Ascending aorta (tissue), 2 donors: ENCODE data around the gene BLOC1S4. TPM values are rescaled to one million over a fixed set of nuclear protein-coding genes. Genes with fewer than 3 reads are reported as not detected.

Experiments used
- DNase-seq, 2 donors: peaks; one replicate each; pipeline ENCODE4 v3.0.0-alpha.2; 2019; ENCODE audit warnings: low spot score in 2 of 2
- H3K27ac ChIP-seq, 2 donors: fragments of 200-600 bp; sonication (generic); one replicate each; pipeline ENCODE4 v1.5.1; 2016 to 2017; ENCODE audit warnings: mild to moderate bottlenecking in 1 of 2
- H3K27me3 ChIP-seq: fragments of 200-600 bp; sonication (generic); one replicate; pipeline ENCODE4 v1.5.1; 2017
- H3K36me3 ChIP-seq, 2 donors: fragments of 200-600 bp; sonication (generic); one replicate each; pipeline ENCODE4 v1.5.1; 2016
- H3K4me1 ChIP-seq, 2 donors: fragments of 200-600 bp; sonication (generic); one replicate each; pipeline ENCODE4 v1.5.1; 2016 to 2017; ENCODE audit warnings: mild to moderate bottlenecking in 1 of 2
- H3K4me3 ChIP-seq, 2 donors: fragments of 200-600 bp; sonication (generic); one replicate each; pipeline ENCODE4 v1.5.1; 2016 to 2017; ENCODE audit warnings: mild to moderate bottlenecking in 1 of 2
- H3K9me3 ChIP-seq, 2 donors: fragments of 200-600 bp; sonication (generic); one replicate each; pipeline ENCODE4 v1.5.1; 2016
- intact Hi-C: fragments of 100-400 bp; cut with DNase I; formaldehyde crosslinking; loops from one replicate; pipeline ENCODE4 v1.15.1; 2023
- total RNA-seq: library from RNA; depleted of rRNA; stranded (reverse); fragments of >200 nt; gene quantifications from one replicate; pipeline ENCODE4 v1.1.0, GENCODE V29; 2016
- TF ChIP-seq, protein P1 (sequence below), 3 experiments: fragments of 200-600 bp in 2 of 3; fragments of 450-650 bp in 1 of 3; sonication (generic) in 2 of 3; IDR thresholded peaks; one replicate each; pipeline ENCODE4 v1.5.1; 2016 to 2019; ENCODE audit warnings: antibody characterized with exemption in 3 of 3, mild to moderate bottlenecking in 1 of 3, moderate library complexity in 1 of 3

The BLOC1S4 gene
- total RNA-seq, 1 donor from 2014 or later, result 37.5 TPM

DNA sequence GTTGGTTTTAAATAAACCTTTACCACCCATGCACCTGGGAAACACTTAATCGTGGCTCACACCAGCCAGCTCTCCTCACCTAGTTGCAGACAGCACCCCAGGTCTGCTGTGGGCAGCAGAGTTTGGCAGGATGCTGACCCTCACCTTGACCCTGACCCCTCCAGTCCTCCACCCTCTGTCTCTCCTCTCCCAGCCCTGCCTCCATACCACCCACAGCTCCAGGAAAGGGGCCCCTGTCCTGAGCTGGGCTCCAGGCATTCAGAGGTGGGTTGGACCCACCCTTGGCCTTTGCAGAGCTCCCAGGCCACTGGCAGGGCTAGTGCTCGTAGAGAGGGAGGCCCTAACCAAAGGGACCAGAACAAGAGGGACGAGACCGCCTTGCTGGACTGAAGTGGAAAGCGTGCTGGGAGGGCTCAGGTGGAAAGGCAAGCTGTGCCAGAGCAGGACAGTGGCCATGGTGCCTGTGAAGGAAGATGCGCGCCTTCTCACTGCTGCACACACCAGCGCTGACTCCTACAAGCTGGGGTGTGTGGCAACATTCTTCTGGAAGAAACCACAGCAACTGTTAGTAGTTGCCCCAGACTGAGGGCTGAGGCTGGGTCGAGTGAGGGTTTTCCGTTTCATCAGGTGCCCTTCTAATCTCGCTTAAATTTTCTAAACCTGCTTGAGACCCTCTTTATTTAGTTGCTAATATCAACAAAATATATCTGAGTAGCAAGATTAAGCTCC lies 32.9 kb upstream of the BLOC1S4 start:
- Histone ChIP-seq H3K4me1 (no peaks in the 10 kb centered on the region), H3K27ac (no peak overlapping the region), H3K36me3 (peaks cover 0 to 8% of the 10 kb centered on the region in 2 donors), H3K4me3 (no peak overlapping the region), H3K9me3 (no peaks in the 10 kb centered on the region), H3K27me3 (no peaks in the 10 kb centered on the region)
- no peak for DNase-seq
- intact Hi-C loops, result no loop called here
- TF ChIP-seq, protein P1, sequence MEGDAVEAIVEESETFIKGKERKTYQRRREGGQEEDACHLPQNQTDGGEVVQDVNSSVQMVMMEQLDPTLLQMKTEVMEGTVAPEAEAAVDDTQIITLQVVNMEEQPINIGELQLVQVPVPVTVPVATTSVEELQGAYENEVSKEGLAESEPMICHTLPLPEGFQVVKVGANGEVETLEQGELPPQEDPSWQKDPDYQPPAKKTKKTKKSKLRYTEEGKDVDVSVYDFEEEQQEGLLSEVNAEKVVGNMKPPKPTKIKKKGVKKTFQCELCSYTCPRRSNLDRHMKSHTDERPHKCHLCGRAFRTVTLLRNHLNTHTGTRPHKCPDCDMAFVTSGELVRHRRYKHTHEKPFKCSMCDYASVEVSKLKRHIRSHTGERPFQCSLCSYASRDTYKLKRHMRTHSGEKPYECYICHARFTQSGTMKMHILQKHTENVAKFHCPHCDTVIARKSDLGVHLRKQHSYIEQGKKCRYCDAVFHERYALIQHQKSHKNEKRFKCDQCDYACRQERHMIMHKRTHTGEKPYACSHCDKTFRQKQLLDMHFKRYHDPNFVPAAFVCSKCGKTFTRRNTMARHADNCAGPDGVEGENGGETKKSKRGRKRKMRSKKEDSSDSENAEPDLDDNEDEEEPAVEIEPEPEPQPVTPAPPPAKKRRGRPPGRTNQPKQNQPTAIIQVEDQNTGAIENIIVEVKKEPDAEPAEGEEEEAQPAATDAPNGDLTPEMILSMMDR (IDR thresholded peaks at IDR 0.05), result no peak

DNA sequence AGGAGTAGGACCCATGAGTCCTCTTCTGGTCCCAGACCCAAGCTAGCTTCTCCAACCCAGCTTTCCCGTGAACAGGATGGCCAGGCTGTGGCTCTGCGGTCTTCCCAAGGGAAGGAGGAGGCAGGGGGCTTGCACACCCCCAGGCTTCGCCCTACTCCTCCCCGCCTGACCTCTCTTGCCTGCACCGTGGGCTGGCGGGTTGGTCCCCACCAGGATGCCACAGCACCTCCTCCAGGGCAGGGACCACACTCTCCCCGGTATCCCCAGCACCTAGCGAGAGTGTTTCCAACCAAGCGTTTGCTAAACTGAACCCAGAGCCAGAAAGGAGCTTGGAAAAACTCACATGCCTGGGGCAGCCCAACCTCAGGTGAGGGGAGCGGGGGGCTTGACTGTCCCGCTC lies 31.3 kb upstream of the BLOC1S4 start:
- peaks cover 0 to 8% of the 10 kb centered on the region in 2 donors for H3K36me3 ChIP-seq
- intact Hi-C loops, result no loop called here
- TF ChIP-seq, protein P1 (IDR thresholded peaks at IDR 0.05), result no peak
- H3K27ac ChIP-seq, result no peak overlapping the region
- DNase-seq, result no peak
- no peaks in the 10 kb centered on the region for H3K9me3 ChIP-seq
- no peaks in the 10 kb centered on the region for H3K27me3 ChIP-seq
- H3K4me3 ChIP-seq, result no peak overlapping the region
- no peaks in the 10 kb centered on the region for H3K4me1 ChIP-seq

DNA sequence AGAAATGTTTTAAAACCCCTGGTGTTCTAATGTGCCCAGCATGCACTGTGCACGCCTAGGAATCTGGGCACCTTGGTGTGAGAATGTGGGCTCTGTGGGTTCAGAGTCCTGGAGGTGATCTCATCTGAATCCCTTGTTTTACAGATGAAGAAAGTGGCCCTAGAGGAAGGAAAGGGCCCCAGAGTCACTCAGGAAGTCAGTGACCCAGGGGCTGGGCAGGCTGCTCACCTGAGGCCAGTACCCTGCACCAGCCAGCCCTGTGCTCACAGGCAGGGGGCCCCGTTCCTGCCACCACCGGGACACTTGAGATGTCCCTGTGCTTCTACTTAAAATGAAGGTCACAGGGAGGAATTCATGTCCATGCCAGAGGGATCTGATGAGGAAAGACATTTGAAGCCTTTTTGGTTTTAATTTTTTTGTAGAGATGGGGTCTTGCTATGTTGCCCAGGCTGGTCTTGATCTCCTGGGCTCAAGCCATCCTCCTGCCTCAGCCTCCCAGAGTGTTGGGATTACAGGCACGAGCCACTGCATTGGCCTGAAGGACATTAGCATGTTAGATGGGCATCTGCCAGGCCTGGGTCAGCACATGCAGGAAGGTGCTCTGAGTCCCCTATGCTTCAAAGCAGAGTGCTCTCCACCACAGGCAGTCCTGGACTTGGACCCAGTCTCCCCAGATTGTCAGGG lies 29.7 kb upstream of the BLOC1S4 start:
- Histone ChIP-seq H3K4me3 (no peak overlapping the region), H3K27me3 (no peaks in the 10 kb centered on the region), H3K27ac (no peak overlapping the region)

DNA sequence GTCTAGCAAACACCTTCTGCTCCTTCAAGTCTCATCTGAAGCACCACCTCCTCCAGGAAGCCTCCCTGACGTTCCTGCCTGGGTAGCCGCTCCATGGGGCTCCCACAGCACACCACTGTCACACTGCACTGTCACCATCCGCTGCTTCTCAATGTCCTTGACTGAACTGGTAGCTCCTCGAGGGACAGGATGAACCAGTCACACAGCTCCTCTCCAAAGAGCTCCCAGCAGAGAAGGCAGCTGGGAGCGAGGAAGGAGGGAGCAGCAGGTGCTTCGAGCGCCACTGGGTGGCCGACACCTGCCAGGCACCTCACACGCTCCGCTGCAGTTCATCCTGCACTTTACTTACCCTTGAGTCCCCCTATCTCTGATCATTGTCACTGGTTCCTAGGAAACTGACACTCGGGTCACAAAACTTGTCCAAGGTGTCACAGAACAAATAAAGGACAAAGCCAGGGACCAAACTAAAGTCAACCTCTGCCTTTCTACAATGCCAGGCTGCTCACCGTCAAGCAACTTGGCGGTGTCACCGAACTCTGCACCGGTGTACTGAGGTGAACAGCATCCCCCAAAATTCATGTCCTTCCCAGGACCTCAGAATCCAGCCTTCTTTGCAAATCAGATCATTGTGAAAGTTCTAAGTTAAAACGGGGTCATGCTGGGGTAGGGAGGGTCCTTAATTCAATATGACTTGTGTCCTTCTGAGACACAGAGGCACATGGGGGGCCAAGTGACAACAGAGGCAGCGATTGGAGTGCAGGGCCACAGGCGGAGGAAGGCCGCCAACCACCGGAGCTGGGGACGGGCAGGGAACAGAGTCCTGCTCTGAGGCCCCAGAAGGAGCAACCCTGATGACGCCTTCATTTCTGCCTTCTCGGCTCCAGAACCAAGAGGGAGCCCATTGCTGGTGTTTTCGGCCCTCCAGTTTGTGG lies 27.8 kb upstream of the BLOC1S4 start:
- Histone ChIP-seq H3K27ac (no peak overlapping the region), H3K36me3 (no peaks in the 10 kb centered on the region), H3K9me3 (no peaks in the 10 kb centered on the region), H3K4me3 (no peak overlapping the region), H3K4me1 (no peaks in the 10 kb centered on the region), H3K27me3 (no peaks in the 10 kb centered on the region)
- intact Hi-C loops, result no loop called here
- TF ChIP-seq, protein P1 (IDR thresholded peaks at IDR 0.05), result no peak
- DNase-seq, result no peak

More for the DNA sequence above, 29.7 kb upstream of the BLOC1S4 start:
- Histone ChIP-seq H3K36me3 (no peaks in the 10 kb centered on the region), H3K9me3 (no peaks in the 10 kb centered on the region), H3K4me1 (no peaks in the 10 kb centered on the region)
- no peak for DNase-seq
- TF ChIP-seq, protein P1 (IDR thresholded peaks at IDR 0.05), result no peak
- intact Hi-C loops, result no loop called here

DNA sequence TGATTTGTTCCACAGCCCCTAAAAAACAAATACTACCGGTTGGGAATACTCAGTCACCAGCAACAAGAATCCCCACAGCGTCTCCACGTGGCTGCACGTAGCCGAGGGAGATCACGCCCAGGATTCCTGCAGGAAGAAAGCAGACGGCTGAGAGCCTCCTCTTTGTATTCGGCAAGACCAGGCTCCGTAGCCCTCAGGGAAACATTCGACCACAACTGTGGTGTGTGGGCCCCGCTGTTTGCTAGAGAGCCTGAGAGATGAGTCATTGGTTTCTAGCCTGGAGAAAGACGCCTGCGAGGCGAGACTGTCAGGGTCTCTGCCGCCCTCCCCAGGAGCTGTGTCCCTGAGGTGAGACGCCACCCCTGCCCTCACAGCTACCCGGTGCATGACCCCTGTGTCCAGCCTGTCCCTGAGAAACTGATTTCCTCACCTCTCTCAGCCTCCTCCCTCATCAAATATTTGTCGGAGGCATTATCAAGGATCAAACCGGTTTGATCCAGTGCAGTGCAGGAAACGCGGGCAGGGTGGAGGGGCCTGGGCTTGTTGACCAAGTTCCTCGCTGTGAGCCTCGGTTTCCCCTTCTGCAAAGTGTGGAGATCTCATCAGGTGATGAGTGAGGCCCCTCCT lies 27.0 kb upstream of the BLOC1S4 start:
- peak in 1 of 2 donors; percentile 73 for DNase-seq
- Histone ChIP-seq H3K27me3 (no peaks in the 10 kb centered on the region), H3K4me3 (no peak overlapping the region), H3K27ac (no peak overlapping the region), H3K9me3 (no peaks in the 10 kb centered on the region), H3K36me3 (no peaks in the 10 kb centered on the region), H3K4me1 (no peaks in the 10 kb centered on the region)
- TF ChIP-seq, protein P1 (IDR thresholded peaks at IDR 0.05), result no peak
- intact Hi-C loops, result no loop called here
